Uterus (tissue), 4 donors: Measurements from ENCODE around the gene CCL19. TPM values are rescaled to one million over a fixed set of nuclear protein-coding genes. Genes with fewer than 3 reads are reported as not detected.
"Not testable (repeated sequence)": the region's sequence is repeated elsewhere in the genome, so short reads cannot be mapped to it uniquely, and the experiment has no call there.

Experiments
- DNase-seq, 2 donors: peaks; one replicate each; pipeline ENCODE4 v3.0.0-alpha.2; 2019 to 2020
- H3K27ac ChIP-seq, 2 donors: fragments of 200-600 bp; sonication (generic); 1 replicate in 1 of 2; 2 replicates in 1 of 2; pipeline ENCODE4 v1.5.1; 2016 to 2018
- H3K27me3 ChIP-seq, 2 donors: fragments of 200-600 bp; sonication (generic); one replicate each; pipeline ENCODE4 v1.5.1; 2018 to 2019; ENCODE audit warnings: control low read depth in 1 of 2
- H3K36me3 ChIP-seq, 2 donors: fragments of 200-600 bp; sonication (generic); one replicate each; pipeline ENCODE4 v1.5.1; 2019; ENCODE audit warnings: control low read depth in 1 of 2
- H3K4me1 ChIP-seq, 2 donors: fragments of 200-600 bp; sonication (generic); one replicate each; pipeline ENCODE4 v1.5.1; 2018 to 2019; ENCODE audit warnings: control low read depth in 1 of 2
- H3K4me3 ChIP-seq, 2 donors: fragments of 200-600 bp; sonication (generic); 1 replicate in 1 of 2; 2 replicates in 1 of 2; pipeline ENCODE4 v1.5.1; 2018 to 2019; ENCODE audit warnings: mild to moderate bottlenecking in 1 of 2
- H3K9me3 ChIP-seq, 2 donors: fragments of 200-600 bp; sonication (generic); one replicate each; pipeline ENCODE4 v1.5.1; 2019; ENCODE audit warnings: control low read depth in 1 of 2
- CTCF ChIP-seq, 4 experiments: fragments of 200-600 bp in 2 of 4; fragments of 450-650 bp in 2 of 4; sonication (generic) in 2 of 4; IDR thresholded peaks; one replicate each; pipeline ENCODE4 v1.5.1; 2016 to 2019; ENCODE audit warnings: antibody characterized with exemption in 4 of 4, mild to moderate bottlenecking in 2 of 4, moderate library complexity in 1 of 4
- POLR2A ChIP-seq, 2 donors: fragments of 450-650 bp; IDR thresholded peaks; one replicate each; pipeline ENCODE4 v1.6.1; 2016; ENCODE audit warnings: antibody characterized with exemption in 2 of 2, mild to moderate bottlenecking in 1 of 2, moderate library complexity in 1 of 2
- intact Hi-C: fragments of 100-400 bp; cut with DNase I; formaldehyde crosslinking; loops from one replicate; pipeline ENCODE4 v1.15.1; 2023; ENCODE audit warnings: low total_unique reads
- total RNA-seq, 4 donors: library from RNA; depleted of rRNA in 3 of 4; stranded (reverse); fragments of >200 nt in 3 of 4; gene quantifications; one replicate each; pipeline versions ENCODE4 v1.1.0 to v1.2.4, GENCODE V29; 2014 to 2023
- donor health status: DM: yes; HTN: yes; CAD: no.

The CCL19 gene
- total RNA-seq, result 1 to 10 TPM in 1 of 4 donors, under 1 TPM in 1, not detected in 2; 0.55 to 1.3 TPM

- Histone ChIP-seq H3K36me3 (no peaks in the 10 kb centered on the region), H3K27me3 (no peaks in the 10 kb centered on the region), H3K4me1 (peaks cover 0 to 3% of the 10 kb centered on the region in 2 donors), H3K4me3 (no peak within 1 kb of the TSS), H3K27ac (no peak within 1 kb of the TSS), H3K9me3 (no peaks in the 10 kb centered on the region)
- intact Hi-C loops, result no loop called here
- TF ChIP-seq CTCF (IDR thresholded peaks at IDR 0.05) (no peak), POLR2A (IDR thresholded peaks at IDR 0.05) (no peak)
- DNase-seq, result no peak
These were observed at the start of gene CCL19 for GRCh38 chr9:34690983-34691935. CCL19 (minus strand) TSS chr9:34691276; CDS start chr9:34691139, 137 bp downstream.

- H3K27me3 ChIP-seq, H3K4me1 ChIP-seq, H3K36me3 ChIP-seq, H3K4me3 ChIP-seq, DNase-seq, H3K9me3 ChIP-seq, H3K27ac ChIP-seq, intact Hi-C loops: not testable (repeated sequence)
These were observed 49.1 kb upstream of the CCL19 start for GRCh38 chr9:34740176-34740575.

- no peak for TF ChIP-seq CTCF (IDR thresholded peaks at IDR 0.05)
- no peak for TF ChIP-seq POLR2A (IDR thresholded peaks at IDR 0.05)
- intact Hi-C loops, result no loop called here
- no peaks in the 10 kb centered on the region for H3K36me3 ChIP-seq
- no peak overlapping the region for H3K4me3 ChIP-seq
- no peaks in the 10 kb centered on the region for H3K27me3 ChIP-seq
- H3K9me3 ChIP-seq, result no peaks in the 10 kb centered on the region
- no peak for DNase-seq
- H3K4me1 ChIP-seq, result no peaks in the 10 kb centered on the region
- H3K27ac ChIP-seq, result no peak overlapping the region
These were observed 46.7 kb upstream of the CCL19 start for GRCh38 chr9:34737677-34738260.

GRCh38 chr9:34734720-34735119 lies 43.6 kb upstream of the CCL19 start:
- no peak for DNase-seq
- Histone ChIP-seq H3K36me3 (no peaks in the 10 kb centered on the region), H3K4me3 (no peak overlapping the region), H3K27me3 (no peaks in the 10 kb centered on the region), H3K27ac (no peak overlapping the region), H3K4me1 (no peaks in the 10 kb centered on the region), H3K9me3 (no peaks in the 10 kb centered on the region)
- TF ChIP-seq POLR2A (IDR thresholded peaks at IDR 0.05) (no peak), CTCF (IDR thresholded peaks at IDR 0.05) (no peak)
- intact Hi-C loops, result no loop called here

- Histone ChIP-seq H3K27me3 (no peaks in the 10 kb centered on the region), H3K4me1 (no peaks in the 10 kb centered on the region), H3K9me3 (no peaks in the 10 kb centered on the region), H3K36me3 (no peaks in the 10 kb centered on the region), H3K27ac (no peak overlapping the region), H3K4me3 (no peak overlapping the region)
- intact Hi-C loops, result no loop called here
- no peak for TF ChIP-seq POLR2A (IDR thresholded peaks at IDR 0.05)
- no peak for TF ChIP-seq CTCF (IDR thresholded peaks at IDR 0.05)
- no peak for DNase-seq
These were observed 41.8 kb upstream of the CCL19 start for GRCh38 chr9:34732886-34733285.
